Osteocyte (in vitro differentiated cells): ENCODE results near the gene PXN. TPM values are rescaled to one million over a fixed set of nuclear protein-coding genes. Genes with fewer than 3 reads are reported as not detected.
"Not testable (repeated sequence)": the region's sequence is repeated elsewhere in the genome, so short reads cannot be mapped to it uniquely, and the experiment has no call there.

Experiments used
- DNase-seq: peaks from one replicate; pipeline ENCODE4 v3.0.0; 2021; ENCODE audit warnings: mixed read lengths; ENCODE audit not compliant: unreplicated experiment; ENCODE audit errors: extremely low spot score
- H3K27ac Mint-ChIP-seq: one replicate; pipeline ENCODE4 v1.8.0; 2021; ENCODE audit warnings: mild to moderate bottlenecking, mixed read lengths; ENCODE audit not compliant: unreplicated experiment
- H3K27me3 Mint-ChIP-seq: one replicate; pipeline ENCODE4 v1.8.0; 2021; ENCODE audit warnings: mixed read lengths; ENCODE audit not compliant: unreplicated experiment
- H3K36me3 Mint-ChIP-seq: one replicate; pipeline ENCODE4 v1.8.0; 2021; ENCODE audit warnings: mixed read lengths; ENCODE audit not compliant: unreplicated experiment
- H3K4me1 Mint-ChIP-seq: one replicate; pipeline ENCODE4 v1.8.0; 2021; ENCODE audit warnings: mixed read lengths; ENCODE audit not compliant: unreplicated experiment
- H3K4me3 Mint-ChIP-seq: one replicate; pipeline ENCODE4 v1.8.0; 2021; ENCODE audit warnings: mild to moderate bottlenecking, moderate library complexity, mixed read lengths; ENCODE audit not compliant: unreplicated experiment
- H3K9me3 Mint-ChIP-seq: one replicate; pipeline ENCODE4 v1.8.0; 2021; ENCODE audit warnings: mixed read lengths; ENCODE audit not compliant: unreplicated experiment
- CTCF ChIP-seq: fragments of 200-600 bp; sonication (generic); IDR thresholded peaks from 2 replicates; pipeline ENCODE4 v1.5.0; 2021; ENCODE audit warnings: antibody characterized with exemption, mild to moderate bottlenecking, moderate library complexity
- total RNA-seq: library from RNA; stranded (reverse); gene quantifications from 2 replicates; pipeline ENCODE4 v1.2.1, GENCODE V29; 2021

The PXN gene
- total RNA-seq, 1 donor from 2014 or later: 79.9 TPM

- Mint-ChIP-seq H3K4me3 (peak overlapping the region; percentile 50), H3K27me3 (no peaks in the 10 kb centered on the region), H3K27ac (peak overlapping the region; percentile 92), H3K36me3 (peaks cover 5% of the 10 kb centered on the region), H3K9me3 (no peaks in the 10 kb centered on the region), H3K4me1 (peaks cover 62% of the 10 kb centered on the region)
- peak; percentile 83 for DNase-seq
- no peak for TF ChIP-seq CTCF
These were observed 8.3 kb downstream of the PXN start for GRCh38 chr12:120257041-120257821.

DNA sequence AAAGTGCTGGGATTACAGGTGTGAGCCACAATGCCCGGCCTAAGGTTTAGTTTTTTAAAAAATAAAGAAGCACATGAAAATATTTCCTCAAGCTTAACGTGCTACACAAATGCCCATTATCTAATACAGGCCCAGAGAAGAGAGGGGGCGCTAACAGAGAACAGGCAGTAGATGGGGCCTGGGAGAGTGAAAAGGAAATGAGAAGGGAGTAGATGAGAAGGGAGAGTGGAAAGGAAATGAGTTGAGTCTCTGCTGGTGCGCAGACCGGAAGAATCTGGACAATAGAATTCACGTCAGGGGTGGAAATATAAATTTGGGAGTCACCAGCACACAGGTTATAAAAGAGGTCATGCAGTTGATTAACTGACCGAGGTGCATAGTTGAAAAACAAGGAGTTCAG, 10.7 kb downstream of the PXN start:
- Mint-ChIP-seq H3K36me3 (peaks cover 5% of the 10 kb centered on the region), H3K27me3 (no peaks in the 10 kb centered on the region), H3K4me1 (peaks cover 61% of the 10 kb centered on the region), H3K4me3 (no peak overlapping the region), H3K9me3 (no peaks in the 10 kb centered on the region), H3K27ac (peak overlapping the region; percentile 60)
- no peak for TF ChIP-seq CTCF
- no peak for DNase-seq

DNA sequence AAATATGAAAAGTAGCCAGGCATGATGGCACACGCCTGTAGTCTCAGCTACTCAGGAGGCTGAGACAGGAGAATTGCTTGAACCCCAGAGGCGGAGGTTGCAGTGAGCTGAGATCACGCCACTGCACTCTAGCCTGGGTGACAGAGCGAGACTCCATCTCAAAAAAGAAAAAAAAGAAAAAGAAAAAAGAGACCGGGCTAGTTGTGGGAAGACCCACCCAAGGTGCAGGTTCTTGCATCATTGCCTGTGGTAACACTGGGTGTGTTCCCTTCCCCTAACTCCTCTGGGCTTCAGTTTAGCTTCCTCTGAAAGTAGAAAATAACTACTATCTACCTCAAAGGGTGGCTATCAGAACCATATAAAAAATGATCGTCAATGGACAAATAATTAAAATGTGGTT, 12.2 kb downstream of the PXN start:
- not testable (repeated sequence) for H3K27me3 Mint-ChIP-seq, H3K36me3 Mint-ChIP-seq, H3K27ac Mint-ChIP-seq, H3K4me3 Mint-ChIP-seq, DNase-seq, H3K9me3 Mint-ChIP-seq
- H3K4me1 Mint-ChIP-seq: peaks cover 63% of the 10 kb centered on the region

DNA sequence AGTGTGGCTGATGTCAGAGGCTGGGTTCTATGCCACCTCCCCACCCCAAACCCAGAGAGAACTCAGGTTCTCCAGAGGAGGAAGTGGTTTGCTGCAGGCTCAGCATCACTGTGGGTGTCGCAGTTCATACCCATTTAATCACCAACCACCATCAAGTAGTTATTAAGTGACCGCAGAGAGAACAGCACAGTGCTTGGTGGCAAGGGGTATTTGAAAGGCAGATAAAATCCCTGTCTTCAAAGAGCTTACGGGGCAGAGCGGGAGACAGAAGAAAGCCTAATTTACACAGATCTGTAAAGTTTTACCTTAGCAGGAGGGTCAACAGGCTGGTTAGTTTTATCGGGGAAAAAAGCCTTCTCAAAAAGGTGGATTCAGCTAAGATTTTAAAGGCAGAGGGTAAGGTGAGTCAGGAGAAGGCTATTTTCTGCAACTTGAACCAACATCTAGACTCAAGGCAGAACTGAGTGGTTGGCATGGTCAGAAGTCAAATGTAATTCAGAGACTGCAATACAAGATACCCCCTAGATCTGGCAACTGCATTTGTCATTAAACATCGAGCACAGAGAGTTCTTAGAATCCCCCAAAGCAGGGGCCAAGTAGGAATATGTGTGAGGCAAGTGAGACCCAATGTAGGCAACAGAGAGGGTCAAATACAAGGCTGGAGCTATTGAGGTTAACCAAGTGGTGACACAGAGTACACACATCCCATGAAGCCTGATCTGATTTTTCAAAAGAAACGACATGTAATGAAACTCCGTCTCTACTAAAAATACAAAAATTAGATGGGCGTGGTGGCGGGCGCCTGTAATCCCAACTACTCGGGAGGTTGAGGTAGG, 13.2 kb downstream of the PXN start:
- no peaks in the 10 kb centered on the region for H3K27me3 Mint-ChIP-seq
- no peaks in the 10 kb centered on the region for H3K9me3 Mint-ChIP-seq
- DNase-seq: no peak
- H3K27ac Mint-ChIP-seq: no peak overlapping the region
- peaks cover 63% of the 10 kb centered on the region for H3K4me1 Mint-ChIP-seq
- H3K4me3 Mint-ChIP-seq: no peak overlapping the region
- H3K36me3 Mint-ChIP-seq: peaks cover 5% of the 10 kb centered on the region
- TF ChIP-seq CTCF: no peak

DNA sequence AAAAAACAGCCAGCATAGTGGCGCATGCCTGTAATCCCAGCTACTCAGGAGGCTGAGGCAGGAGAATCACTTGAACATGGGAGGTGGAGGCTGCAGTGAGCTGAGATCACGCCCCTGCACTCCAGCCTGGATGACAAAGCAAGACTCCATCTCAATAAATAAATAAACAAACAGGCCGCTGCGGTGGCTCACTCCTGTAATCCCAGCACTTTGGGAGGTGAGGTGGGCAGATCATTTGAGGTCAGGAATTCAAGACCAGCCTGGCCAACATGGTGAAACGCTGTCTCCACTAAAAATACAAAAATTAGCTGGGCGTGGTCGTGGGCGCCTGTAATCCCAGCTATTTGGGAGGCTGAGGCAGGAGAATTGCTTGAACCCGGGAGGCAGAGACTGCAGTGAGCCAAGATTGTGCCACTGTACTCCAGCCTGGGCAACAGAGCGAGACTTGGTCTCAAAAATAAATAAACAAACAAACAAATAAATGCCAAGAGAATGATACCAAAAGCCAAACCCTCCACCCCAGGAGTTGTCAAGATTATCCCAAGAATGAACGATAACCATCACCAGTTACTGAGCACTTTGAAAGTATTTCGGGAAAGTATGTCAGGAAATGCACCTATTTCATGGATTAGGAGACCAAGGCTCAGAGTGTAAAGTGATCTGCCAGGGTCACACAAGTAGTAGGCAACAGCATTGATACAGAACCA, 14.0 kb downstream of the PXN start:
- H3K4me1 Mint-ChIP-seq: peaks cover 63% of the 10 kb centered on the region
- H3K4me3 Mint-ChIP-seq, H3K27ac Mint-ChIP-seq: not testable (repeated sequence)

More for the DNA sequence above, 14.0 kb downstream of the PXN start:
- not testable (repeated sequence) for H3K27me3 Mint-ChIP-seq, DNase-seq, H3K9me3 Mint-ChIP-seq, H3K36me3 Mint-ChIP-seq
